CD4-positive, alpha-beta T cell (primary cell): ENCODE data around the gene GSDME. TPM values are rescaled to one million over a fixed set of nuclear protein-coding genes. Genes with fewer than 3 reads are reported as not detected.

Experiments
- ATAC-seq: fragments of 200-7000 bp; cut with Tn5 transposase; one replicate; pipeline ENCODE4 v1.10.0; 2022; ENCODE audit warnings: mild to moderate bottlenecking; ENCODE audit not compliant: poor library complexity
- CTCF ChIA-PET: fragments of 350-600 bp; sonication (Branson Sonifier 250); formaldehyde crosslinking; loops from one replicate; lab custom pipeline; 2021; ENCODE audit warnings: antibody characterized with exemption, inconsistent platforms; lab: Charles Lee
- POLR2A ChIA-PET: fragments of 350-600 bp; sonication (Branson Sonifier 250); formaldehyde crosslinking; loops from one replicate; lab custom pipeline; 2021; ENCODE audit warnings: antibody characterized with exemption, inconsistent platforms; lab: Charles Lee
- DNase-seq, 14 experiments: peaks; one replicate each; pipeline ENCODE4 v3.0.0-alpha.2; 2013 to 2020; ENCODE audit warnings: mixed read lengths in 2 of 14
- H3K27ac ChIP-seq, 2 donors: one replicate each; pipeline versions ENCODE4 v1.5.1 to v1.7.0; 2013; ENCODE audit warnings: low read length in 2 of 2, low read depth in 1 of 2, mild to moderate bottlenecking in 1 of 2
- H3K27me3 ChIP-seq, 2 experiments: 1 replicate in 1 of 2; 2 replicates in 1 of 2; pipeline versions ENCODE4 v1.6.1 to v1.7.0; 2013; ENCODE audit warnings: low read length in 2 of 2, control low read depth in 1 of 2, mild to moderate bottlenecking in 1 of 2, moderate library complexity in 1 of 2; ENCODE audit not compliant: insufficient read depth in 2 of 2, control insufficient read depth in 1 of 2
- H3K36me3 ChIP-seq: one replicate; pipeline ENCODE4 v1.6.1; 2013; ENCODE audit warnings: low read length, control low read depth; ENCODE audit not compliant: insufficient read depth
- H3K4me1 ChIP-seq: one replicate; pipeline ENCODE4 v1.6.1; 2013; ENCODE audit warnings: low read length, control low read depth; ENCODE audit not compliant: insufficient read depth
- H3K4me3 ChIP-seq: one replicate; pipeline ENCODE4 v1.5.1; 2013; ENCODE audit warnings: mild to moderate bottlenecking, low read length, moderate library complexity
- H3K9me3 ChIP-seq, 2 experiments: 1 replicate in 1 of 2; 2 replicates in 1 of 2; pipeline versions ENCODE4 v1.6.1 to v1.7.0; 2013; ENCODE audit warnings: low read length in 2 of 2, mild to moderate bottlenecking in 2 of 2, control low read depth in 1 of 2, moderate library complexity in 1 of 2; ENCODE audit not compliant: control insufficient read depth in 1 of 2, insufficient read depth in 1 of 2
- H3K27ac Mint-ChIP-seq: one replicate; pipeline ENCODE4 v1.8.0; 2020; ENCODE audit warnings: mixed read lengths
- H3K27me3 Mint-ChIP-seq: one replicate; pipeline ENCODE4 v1.8.0; 2021; ENCODE audit warnings: mixed read lengths
- H3K36me3 Mint-ChIP-seq: one replicate; pipeline ENCODE4 v1.8.0; 2021; ENCODE audit warnings: low read depth, mixed read lengths
- H3K4me1 Mint-ChIP-seq: one replicate; pipeline ENCODE4 v1.8.0; 2021; ENCODE audit warnings: low read depth, mixed read lengths
- H3K4me3 Mint-ChIP-seq: one replicate; pipeline ENCODE4 v1.8.0; 2020; ENCODE audit warnings: mild to moderate bottlenecking, mixed read lengths
- H3K9me3 Mint-ChIP-seq: one replicate; pipeline ENCODE4 v1.8.0; 2020; ENCODE audit warnings: mixed read lengths
- intact Hi-C, 2 experiments: fragments of 100-400 bp; cut with DNase I in 1 of 2; cut with micrococcal nuclease in 1 of 2; formaldehyde crosslinking; loops; one replicate each; pipeline versions ENCODE4 v1.15.1 to v1.9.0; 2023 to 2025; cut with DNase I, micrococcal nuclease
- total RNA-seq, 174 experiments: library from RNA in 2 of 174; stranded (reverse) in 2 of 174; gene quantifications; one replicate each; pipeline ENCODE4 v1.2.3 and lab custom pipeline; 2021 to 2026
- TF ChIP-seq, protein P1 (sequence below): fragments of 200-600 bp; IDR thresholded peaks from one replicate; pipeline ENCODE4 v1.8.0; 2022; ENCODE audit warnings: antibody characterized with exemption, mild to moderate bottlenecking

The GSDME gene
- total RNA-seq, 2 experiments from 2014 or later = 0.19 TPM; not detected in 1

DNA sequence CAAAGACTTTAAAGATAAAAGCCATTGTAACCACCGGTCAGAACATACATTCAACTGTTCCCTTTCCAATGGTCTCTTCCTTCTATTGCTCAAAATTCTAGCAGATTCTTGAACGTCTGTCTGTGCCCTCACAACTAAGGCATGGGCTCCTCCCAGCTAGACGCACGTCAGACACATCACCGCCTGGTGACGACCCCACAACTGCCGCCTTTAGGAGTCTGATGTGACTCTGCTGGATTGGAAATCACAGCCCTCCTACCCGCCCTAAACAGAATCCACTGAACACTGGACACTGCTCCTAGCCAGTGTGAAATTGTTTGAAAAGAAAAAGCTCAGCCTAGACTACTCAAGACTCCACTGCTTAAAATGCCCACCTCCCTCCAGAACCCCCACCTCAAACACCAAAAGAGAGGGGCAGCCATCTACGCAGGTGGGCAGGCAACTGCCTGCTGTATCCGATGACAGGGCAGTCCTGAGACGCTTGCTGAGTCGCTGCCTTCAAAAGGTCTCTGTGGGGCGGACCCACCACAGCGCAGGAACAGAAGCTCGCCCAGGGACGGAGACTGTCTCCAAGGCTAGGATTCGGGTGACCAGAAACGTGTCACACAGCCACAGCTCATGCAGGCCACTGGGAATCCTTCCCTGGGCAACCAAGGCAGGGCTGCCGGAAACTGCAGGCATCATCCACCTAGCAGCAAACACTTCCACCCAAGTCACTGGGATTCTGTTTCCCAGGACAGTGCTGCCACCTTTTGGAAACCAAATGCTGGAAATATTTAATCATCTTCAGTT lies 34.7 kb downstream of the GSDME start:
- H3K9me3 Mint-ChIP-seq = no peaks in the 10 kb centered on the region
- H3K4me1 Mint-ChIP-seq = peaks cover 8% of the 10 kb centered on the region
- Histone ChIP-seq H3K27ac (no peak overlapping the region), H3K36me3 (no peaks in the 10 kb centered on the region), H3K27me3 (no peaks in the 10 kb centered on the region), H3K4me1 (no peaks in the 10 kb centered on the region), H3K4me3 (no peak overlapping the region), H3K9me3 (peaks cover 0 to 3% of the 10 kb centered on the region in 2 experiments)
- ChIA-PET POLR2A (no interaction called here), CTCF (interaction anchor here (0.5 kb wide), 1 partner anchor 187 kb away, joined by 3 read pairs; no protein-coding TSS in a partner anchor)
- H3K4me3 Mint-ChIP-seq = no peak overlapping the region
- ATAC-seq (no peak), DNase-seq (no peak)
- H3K27ac Mint-ChIP-seq = no peak overlapping the region
- TF ChIP-seq, protein P1, sequence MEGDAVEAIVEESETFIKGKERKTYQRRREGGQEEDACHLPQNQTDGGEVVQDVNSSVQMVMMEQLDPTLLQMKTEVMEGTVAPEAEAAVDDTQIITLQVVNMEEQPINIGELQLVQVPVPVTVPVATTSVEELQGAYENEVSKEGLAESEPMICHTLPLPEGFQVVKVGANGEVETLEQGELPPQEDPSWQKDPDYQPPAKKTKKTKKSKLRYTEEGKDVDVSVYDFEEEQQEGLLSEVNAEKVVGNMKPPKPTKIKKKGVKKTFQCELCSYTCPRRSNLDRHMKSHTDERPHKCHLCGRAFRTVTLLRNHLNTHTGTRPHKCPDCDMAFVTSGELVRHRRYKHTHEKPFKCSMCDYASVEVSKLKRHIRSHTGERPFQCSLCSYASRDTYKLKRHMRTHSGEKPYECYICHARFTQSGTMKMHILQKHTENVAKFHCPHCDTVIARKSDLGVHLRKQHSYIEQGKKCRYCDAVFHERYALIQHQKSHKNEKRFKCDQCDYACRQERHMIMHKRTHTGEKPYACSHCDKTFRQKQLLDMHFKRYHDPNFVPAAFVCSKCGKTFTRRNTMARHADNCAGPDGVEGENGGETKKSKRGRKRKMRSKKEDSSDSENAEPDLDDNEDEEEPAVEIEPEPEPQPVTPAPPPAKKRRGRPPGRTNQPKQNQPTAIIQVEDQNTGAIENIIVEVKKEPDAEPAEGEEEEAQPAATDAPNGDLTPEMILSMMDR = no peak
- intact Hi-C loops = no loop called here
- H3K27me3 Mint-ChIP-seq = peaks cover 16% of the 10 kb centered on the region
- H3K36me3 Mint-ChIP-seq = no peaks in the 10 kb centered on the region

DNA sequence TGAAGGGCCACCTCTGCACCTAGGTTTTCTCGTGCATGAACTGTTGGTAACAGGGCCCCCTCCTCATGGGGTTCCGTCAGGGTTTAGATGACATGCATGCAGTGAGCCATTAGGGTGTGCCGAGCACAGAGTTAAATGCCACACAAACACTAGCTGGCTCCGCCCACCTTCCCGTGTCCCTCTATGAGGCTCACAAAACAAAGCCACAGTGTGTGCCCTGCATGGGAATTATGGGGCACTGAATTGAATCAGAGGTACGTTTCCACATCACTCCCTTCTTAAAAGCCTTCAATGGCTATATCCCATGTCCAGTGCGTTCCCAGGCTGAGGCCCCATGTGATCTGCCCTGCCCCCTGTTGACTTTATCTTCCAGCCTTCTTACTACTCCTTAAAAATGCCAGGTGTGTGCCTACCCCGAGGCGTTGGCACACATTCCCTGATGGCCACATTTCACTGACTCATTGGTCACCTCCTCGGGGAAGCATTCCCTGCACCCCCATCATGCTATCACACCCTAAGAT lies 35.7 kb downstream of the GSDME start:
- DNase-seq = no peak
- TF ChIP-seq, protein P1 = no peak
- Histone ChIP-seq H3K4me3 (no peak overlapping the region), H3K27me3 (peaks cover 0 to 2% of the 10 kb centered on the region in 2 experiments), H3K27ac (no peak overlapping the region), H3K36me3 (no peaks in the 10 kb centered on the region), H3K9me3 (peaks cover 0 to 3% of the 10 kb centered on the region in 2 experiments), H3K4me1 (no peaks in the 10 kb centered on the region)
- peaks cover 23% of the 10 kb centered on the region for H3K27me3 Mint-ChIP-seq
- ChIA-PET POLR2A (no interaction called here), CTCF (no interaction called here)
- no peak overlapping the region for H3K4me3 Mint-ChIP-seq
- H3K9me3 Mint-ChIP-seq = no peaks in the 10 kb centered on the region
- no peaks in the 10 kb centered on the region for H3K4me1 Mint-ChIP-seq
- intact Hi-C loops = no loop called here
- no peaks in the 10 kb centered on the region for H3K36me3 Mint-ChIP-seq
- ATAC-seq = no peak
- H3K27ac Mint-ChIP-seq = no peak overlapping the region

DNA sequence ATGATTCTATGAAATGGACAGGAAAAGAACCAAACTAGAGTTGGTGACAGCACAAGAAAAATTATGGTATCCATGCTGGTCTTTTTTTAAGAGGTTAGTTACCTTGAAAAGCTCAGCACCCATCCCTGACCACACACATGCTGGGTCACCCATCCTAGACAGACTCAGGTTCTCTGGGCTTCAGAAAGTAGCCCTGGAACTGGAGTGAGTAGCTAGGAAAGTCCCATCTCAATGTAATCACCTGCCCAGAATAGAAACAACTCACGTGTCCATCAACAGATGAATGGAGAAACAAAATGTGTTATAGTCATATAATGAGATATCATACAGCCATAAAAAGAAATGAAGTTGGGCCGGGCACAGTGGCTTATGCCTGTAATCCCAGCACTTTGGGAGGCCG lies 37.0 kb downstream of the GSDME start:
- no peaks in the 10 kb centered on the region for H3K9me3 Mint-ChIP-seq
- no peaks in the 10 kb centered on the region for H3K36me3 Mint-ChIP-seq
- CTCF ChIA-PET = no interaction called here
- H3K4me3 ChIP-seq = no peak overlapping the region
- H3K27ac Mint-ChIP-seq = no peak overlapping the region
- peaks cover 0 to 3% of the 10 kb centered on the region in 2 experiments for H3K9me3 ChIP-seq
- H3K27me3 ChIP-seq = peaks cover 0 to 2% of the 10 kb centered on the region in 2 experiments
- H3K4me3 Mint-ChIP-seq = no peak overlapping the region
- no peaks in the 10 kb centered on the region for H3K4me1 ChIP-seq
- TF ChIP-seq, protein P1 = no peak
- peaks cover 31% of the 10 kb centered on the region for H3K27me3 Mint-ChIP-seq
- POLR2A ChIA-PET = no interaction called here
- ATAC-seq (no peak), DNase-seq (no peak)
- H3K4me1 Mint-ChIP-seq = no peaks in the 10 kb centered on the region
- intact Hi-C loops = no loop called here
- no peaks in the 10 kb centered on the region for H3K36me3 ChIP-seq
- no peak overlapping the region for H3K27ac ChIP-seq
